NCI-H526 (cell line): ENCODE data around the gene COL25A1.
"Not testable (repeated sequence)": the region's sequence is repeated elsewhere in the genome, so short reads cannot be mapped to it uniquely, and the experiment has no call there.

Source experiments
- DNase-seq, 2 experiments: peaks; one replicate each; lab custom pipeline; 2025; lab: John Stamatoyannopoulos, UW

Gene COL25A1

GRCh38 chr4:108954880-108955279, 347.6 kb downstream of the COL25A1 start:
- no peak for DNase-seq

GRCh38 chr4:108953941-108954340, 348.5 kb downstream of the COL25A1 start:
- no peak for DNase-seq

- no peak for DNase-seq
These were observed 352.1 kb downstream of the COL25A1 start for GRCh38 chr4:108950158-108950915.

DNA sequence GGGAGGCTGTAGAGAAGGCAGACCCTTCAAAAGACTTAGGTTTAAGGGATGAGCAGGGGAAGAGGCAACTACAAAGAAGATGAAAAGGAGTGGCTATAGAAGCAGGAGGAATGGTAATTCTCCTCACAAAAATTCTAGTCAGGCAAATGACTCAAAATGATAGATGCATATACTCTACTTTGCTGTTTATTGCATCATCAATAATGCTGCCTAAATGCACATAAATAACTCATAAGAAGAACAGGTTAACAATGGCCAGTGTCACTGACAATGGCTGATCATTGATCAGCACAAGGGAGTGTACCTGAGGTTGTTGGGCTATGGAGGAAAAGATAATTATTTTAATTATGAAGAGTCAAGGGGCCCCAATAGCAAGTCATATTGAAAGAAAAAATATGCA, 354.9 kb downstream of the COL25A1 start:
- no peak for DNase-seq

- no peak for DNase-seq
These were observed 356.2 kb downstream of the COL25A1 start for GRCh38 chr4:108946237-108946636.

DNA sequence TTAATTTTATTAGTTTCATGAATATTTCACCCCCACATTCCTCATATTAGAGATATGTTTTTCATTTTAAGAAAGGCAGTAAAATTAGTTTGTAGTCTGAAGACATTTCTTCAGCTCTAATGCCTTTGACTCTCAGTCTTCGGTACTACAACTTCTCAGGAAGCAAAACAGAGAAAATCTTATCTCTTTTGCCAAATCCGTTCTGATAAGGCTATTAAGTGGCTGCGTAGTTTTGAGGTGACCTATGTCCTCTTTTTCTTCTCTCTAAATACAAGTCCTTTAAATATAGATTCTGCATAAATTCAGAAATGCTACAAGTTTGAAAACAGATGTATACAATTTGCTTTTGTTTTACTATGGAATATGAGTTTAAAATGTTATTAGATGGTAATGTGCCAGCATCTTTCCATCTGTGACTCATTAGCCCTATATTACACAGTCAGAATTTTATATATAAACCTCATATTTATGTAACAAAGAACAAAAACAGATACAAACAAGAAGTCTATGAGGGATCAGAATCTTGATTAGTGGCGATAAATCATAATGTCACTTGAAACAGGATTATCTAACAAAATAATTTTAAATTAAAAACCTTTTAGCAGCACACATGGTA, 358.4 kb downstream of the COL25A1 start:
- DNase-seq, result no peak

- no peak for DNase-seq
These were observed 359.1 kb downstream of the COL25A1 start for GRCh38 chr4:108943371-108943770.

DNA sequence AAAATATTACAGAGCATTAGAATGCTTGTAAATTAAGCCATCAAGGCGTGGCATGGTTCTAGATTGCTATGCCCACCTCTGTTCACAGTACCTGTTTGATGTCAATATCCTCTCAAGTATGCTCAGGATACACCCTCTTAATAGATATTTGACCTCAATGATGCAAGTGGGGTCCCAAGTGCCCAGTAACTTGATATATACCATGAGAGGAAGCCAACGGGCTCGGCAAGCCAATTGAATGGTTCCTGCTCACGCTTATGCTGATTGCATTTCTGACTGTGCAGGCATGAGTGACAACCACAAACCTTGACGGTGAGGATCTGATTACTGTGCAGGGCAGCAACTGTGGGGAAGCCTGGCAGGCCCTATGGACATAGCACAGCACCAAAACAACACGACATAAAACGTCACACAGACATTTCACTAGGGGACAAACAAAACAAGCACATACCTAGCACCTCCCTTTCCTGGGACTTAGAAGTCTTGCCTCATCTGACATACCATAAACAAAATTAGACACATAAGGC, 360.5 kb downstream of the COL25A1 start:
- DNase-seq, result peak in 1 of 2 experiments; percentile 4

DNA sequence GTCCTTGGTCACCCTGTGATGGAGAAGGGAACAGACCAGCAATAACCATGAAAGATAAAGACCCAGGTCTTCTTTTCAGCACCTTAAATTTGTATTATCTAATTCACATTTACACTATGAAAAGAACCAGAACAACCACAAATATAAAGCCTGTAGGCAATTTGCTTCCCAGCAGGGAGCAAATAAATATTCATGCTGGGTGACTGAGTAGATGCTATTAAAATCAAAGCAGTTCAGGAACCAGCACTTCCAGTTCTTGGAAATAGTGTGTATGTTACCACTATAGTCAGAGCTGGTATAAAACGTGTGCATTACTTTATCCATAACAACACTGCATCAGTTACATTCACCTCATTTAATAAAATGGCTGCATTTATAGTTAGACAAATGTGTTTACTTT, 361.8 kb downstream of the COL25A1 start:
- peak in 1 of 2 experiments; percentile 43 for DNase-seq

DNA sequence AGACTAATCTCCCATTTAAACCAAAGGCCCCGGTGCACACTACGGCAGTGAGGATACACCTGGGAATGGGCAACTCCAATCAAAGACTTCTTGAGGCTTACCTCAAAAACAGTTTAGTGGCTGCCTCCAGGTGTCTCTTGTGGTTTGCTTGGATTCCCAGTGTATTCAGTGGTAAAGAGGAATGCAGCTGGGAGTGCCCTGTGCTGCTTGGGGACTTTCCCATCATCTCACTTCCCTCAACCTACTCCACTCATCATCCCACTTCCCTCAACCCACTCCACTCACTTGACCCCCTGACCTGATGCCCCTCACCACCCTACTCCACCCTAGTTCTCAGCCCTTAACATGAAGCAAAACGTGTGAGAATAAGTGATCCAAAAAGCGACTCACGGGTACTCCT, 362.3 kb downstream of the COL25A1 start:
- DNase-seq, result no peak

- DNase-seq, result no peak
These were observed 365.4 kb downstream of the COL25A1 start for GRCh38 chr4:108937066-108937465.

DNA sequence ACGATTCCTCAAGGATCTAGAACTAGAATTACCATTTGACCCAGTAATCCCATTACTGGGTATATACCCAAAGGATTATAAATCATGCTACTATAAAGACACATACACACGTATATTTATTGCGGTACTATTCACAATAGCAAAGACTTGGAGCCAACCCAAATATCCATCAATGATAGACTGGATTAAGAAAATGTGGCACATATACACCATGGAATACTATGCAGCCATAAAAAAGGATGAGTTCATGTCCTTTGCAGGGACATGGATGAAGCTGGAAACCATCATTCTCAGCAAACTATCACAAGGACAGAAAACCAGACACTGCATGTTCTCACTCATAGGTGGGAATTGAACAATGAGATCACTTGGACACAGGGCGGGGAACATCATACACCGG, 368.5 kb downstream of the COL25A1 start:
- not testable (repeated sequence) for DNase-seq

DNA sequence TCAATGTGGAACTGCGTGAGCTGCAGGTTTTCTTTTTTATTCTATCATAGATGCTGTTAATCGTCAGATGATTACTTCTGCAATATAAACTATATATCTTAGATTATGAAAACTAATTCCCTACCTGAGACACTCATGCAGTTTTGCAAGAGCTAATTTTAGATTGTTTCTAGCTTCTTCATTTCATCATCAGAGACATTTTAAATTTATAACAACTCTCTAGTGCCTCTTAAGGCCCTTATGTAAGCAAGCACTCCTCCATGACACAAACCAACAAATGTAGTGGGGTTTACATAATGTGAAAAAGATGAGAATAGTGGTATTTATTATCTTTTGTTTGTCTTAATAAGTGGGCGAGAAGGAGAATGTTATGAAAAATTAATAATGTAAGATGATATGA, 369.4 kb downstream of the COL25A1 start:
- no peak for DNase-seq

- DNase-seq, result no peak
These were observed 370.5 kb downstream of the COL25A1 start for GRCh38 chr4:108931926-108932325.

GRCh38 chr4:108930186-108930585, 372.3 kb downstream of the COL25A1 start:
- DNase-seq, result no peak

- no peak for DNase-seq
These were observed 375.7 kb downstream of the COL25A1 start for GRCh38 chr4:108926781-108927180.

DNA sequence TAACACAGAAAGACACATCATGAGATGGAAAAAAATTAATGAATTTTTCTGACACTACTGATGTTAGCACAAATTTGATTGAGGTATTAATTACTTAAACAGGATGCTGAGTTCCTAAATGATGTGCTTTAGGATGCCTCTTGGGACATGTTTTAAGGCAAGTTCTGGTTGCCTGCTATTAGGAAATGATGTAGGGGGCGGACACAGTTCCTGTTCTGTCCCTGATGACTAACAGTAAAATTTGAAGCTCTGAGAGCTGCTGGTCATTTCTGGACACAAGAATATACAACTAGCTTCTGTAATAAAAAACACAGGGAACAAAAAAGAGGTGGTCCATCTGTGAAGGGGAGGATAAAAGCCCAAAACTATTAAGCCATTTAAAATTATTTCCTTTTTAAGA, 376.4 kb downstream of the COL25A1 start:
- DNase-seq, result no peak

DNA sequence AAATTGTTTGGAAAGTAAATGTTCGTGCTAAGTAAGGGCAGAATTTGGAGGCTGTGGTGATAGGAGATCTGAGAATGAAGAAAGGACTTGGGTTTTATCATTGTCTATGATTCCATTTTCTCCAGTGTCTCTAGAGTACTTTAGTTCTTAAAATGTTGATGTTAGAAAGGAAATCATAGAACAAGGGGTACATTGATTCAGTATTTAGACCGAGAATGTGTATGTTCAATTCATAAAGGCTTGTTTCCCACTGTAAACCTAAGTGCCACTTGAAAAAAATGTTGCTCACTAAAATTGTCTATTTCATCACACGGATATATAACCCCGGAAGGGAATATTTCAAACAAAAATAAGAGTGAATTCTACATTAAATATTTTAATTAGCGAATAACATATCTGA, 380.3 kb downstream of the COL25A1 start:
- DNase-seq, result no peak

DNA sequence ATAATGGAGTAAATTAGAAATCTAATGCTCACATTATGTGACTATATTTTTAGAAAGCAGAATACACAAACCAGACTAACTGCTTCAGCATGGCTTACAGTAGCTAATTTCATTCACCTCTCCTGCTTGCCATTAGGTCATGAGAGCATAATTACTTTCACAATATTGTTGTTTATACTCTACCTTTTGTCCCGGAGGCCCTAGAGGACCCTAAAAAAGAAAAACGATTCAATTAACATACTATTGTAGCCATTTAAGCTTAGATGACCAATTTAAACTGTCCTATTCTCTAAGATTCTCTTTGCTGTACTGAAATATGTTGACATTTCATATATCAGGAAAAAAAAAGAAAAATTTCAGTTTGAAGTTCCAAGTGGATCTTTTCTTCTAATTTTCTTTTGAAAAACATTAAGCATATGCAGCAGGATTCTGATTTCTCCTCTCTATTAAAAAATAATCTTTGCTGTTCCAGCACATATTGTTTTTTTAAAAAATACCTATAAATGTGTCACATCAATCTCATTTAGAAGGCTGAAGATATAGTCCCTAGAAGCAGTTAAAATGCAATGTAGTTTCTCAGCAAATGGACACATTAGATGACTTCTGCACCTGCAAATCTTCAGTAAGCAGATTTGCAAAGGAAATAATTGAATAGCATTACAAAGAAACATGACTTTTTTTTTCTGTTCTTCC, 381.9 kb downstream of the COL25A1 start:
- DNase-seq, result no peak

DNA sequence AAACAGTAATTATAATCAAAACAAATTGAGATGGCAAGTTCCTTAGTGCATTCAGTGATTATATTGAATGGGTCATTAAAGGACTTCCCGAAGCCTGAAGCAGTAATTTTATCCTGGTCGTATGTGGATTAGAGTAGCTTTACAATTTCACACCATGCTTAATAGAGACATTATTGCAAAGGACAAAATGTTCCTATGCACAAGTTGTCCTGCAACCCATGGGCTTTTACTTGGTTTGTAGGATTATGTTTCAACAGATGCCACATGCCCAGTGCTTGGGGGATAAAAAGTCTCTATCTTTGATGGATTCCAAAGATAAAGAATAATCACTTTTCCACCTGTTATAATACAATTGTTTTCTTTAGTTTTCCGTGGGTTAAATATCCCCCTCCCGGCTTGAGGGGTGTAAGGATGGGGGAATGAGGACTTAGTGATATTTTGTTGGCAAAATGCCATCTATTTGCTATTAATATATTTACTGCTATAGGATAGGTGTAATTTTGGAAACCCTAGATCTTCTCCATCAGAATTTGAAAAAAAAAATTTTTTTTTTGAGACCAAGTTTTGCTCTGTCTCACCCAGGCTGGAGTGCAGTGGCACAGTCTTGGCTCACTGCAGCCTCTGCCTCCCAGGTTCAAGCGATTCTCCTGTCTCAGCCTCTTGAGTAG, 383.1 kb downstream of the COL25A1 start:
- DNase-seq, result no peak

GRCh38 chr4:108917255-108917654, 385.2 kb downstream of the COL25A1 start:
- no peak for DNase-seq

- no peak for DNase-seq
These were observed 385.8 kb downstream of the COL25A1 start for GRCh38 chr4:108916638-108917037.
